Vagina (tissue), 2 donors: Measurements from ENCODE around the gene COL17A1. TPM values are rescaled to one million over a fixed set of nuclear protein-coding genes. Genes with fewer than 3 reads are reported as not detected.
A peak's percentile ranks its signal among the peaks of the same experiment; 100 is the strongest.

Experiments used
- DNase-seq, 2 donors: peaks; one replicate each; pipeline ENCODE4 v3.0.0-alpha.2; 2017; ENCODE audit errors: extremely low spot score in 2 of 2
- H3K27ac ChIP-seq: fragments of 200-600 bp; sonication (generic); one replicate; pipeline ENCODE4 v1.5.1; 2019
- H3K27me3 ChIP-seq: fragments of 200-600 bp; sonication (generic); one replicate; pipeline ENCODE4 v1.5.1; 2019
- H3K36me3 ChIP-seq, 2 donors: fragments of 200-600 bp; sonication (generic); one replicate each; pipeline ENCODE4 v1.5.1; 2017 to 2019
- H3K4me1 ChIP-seq: fragments of 200-600 bp; sonication (generic); one replicate; pipeline ENCODE4 v1.5.1; 2019
- H3K4me3 ChIP-seq, 2 donors: fragments of 200-600 bp; sonication (generic); 1 replicate in 1 of 2; 2 replicates in 1 of 2; pipeline ENCODE4 v1.5.1; 2016 to 2019
- H3K9me3 ChIP-seq: fragments of 200-600 bp; sonication (generic); one replicate; pipeline ENCODE4 v1.5.1; 2019
- CTCF ChIP-seq, 3 experiments: fragments of 450-650 bp in 2 of 3; fragments of 200-600 bp in 1 of 3; sonication (generic) in 1 of 3; IDR thresholded peaks; one replicate each; pipeline ENCODE4 v1.5.1; 2017 to 2019; ENCODE audit warnings: antibody characterized with exemption in 3 of 3, mild to moderate bottlenecking in 2 of 3, moderate library complexity in 2 of 3
- POLR2A ChIP-seq, 2 donors: fragments of 450-650 bp; IDR thresholded peaks; one replicate each; pipeline ENCODE4 v1.6.1; 2017; ENCODE audit warnings: antibody characterized with exemption in 2 of 2, mild to moderate bottlenecking in 2 of 2, moderate library complexity in 2 of 2
- POLR2AphosphoS5 ChIP-seq, 2 donors: sonication (generic); formaldehyde crosslinking; IDR thresholded peaks; one replicate each; pipeline ENCODE4 v1.9.0; 2017; ENCODE audit warnings: antibody characterized with exemption in 2 of 2, mild to moderate bottlenecking in 2 of 2, low read depth in 1 of 2; ENCODE audit not compliant: insufficient read depth in 1 of 2
- intact Hi-C: fragments of 100-400 bp; cut with DNase I; formaldehyde crosslinking; loops from one replicate; pipeline ENCODE4 v1.15.1; 2023
- total RNA-seq: library from RNA; depleted of rRNA; stranded (reverse); fragments of >200 nt; gene quantifications from one replicate; pipeline ENCODE4 v1.2.3, GENCODE V29; 2016

The COL17A1 gene
- total RNA-seq, 1 donor from 2014 or later: 149 TPM

- Histone ChIP-seq H3K36me3 (no peaks in the 10 kb centered on the region), H3K4me3 (no peak overlapping the region), H3K27me3 (no peaks in the 10 kb centered on the region), H3K4me1 (no peaks in the 10 kb centered on the region), H3K9me3 (no peaks in the 10 kb centered on the region), H3K27ac (no peak overlapping the region)
- intact Hi-C loops: no loop called here
- TF ChIP-seq POLR2AphosphoS5 (IDR thresholded peaks at IDR 0.05; ENCODE audit: insufficient read depth in 1 of 2, low read depth in 1 of 2) (no peak), CTCF (IDR thresholded peaks at IDR 0.05) (no peak), POLR2A (IDR thresholded peaks at IDR 0.05) (no peak)
- no peak for DNase-seq
Measured at GRCh38 chr10:104049504-104050250, 36.0 kb downstream of the COL17A1 start.

GRCh38 chr10:104046651-104047050, 39.0 kb downstream of the COL17A1 start:
- Histone ChIP-seq H3K9me3 (no peaks in the 10 kb centered on the region), H3K4me1 (no peaks in the 10 kb centered on the region), H3K27ac (no peak overlapping the region), H3K4me3 (no peak overlapping the region), H3K36me3 (no peaks in the 10 kb centered on the region), H3K27me3 (no peaks in the 10 kb centered on the region)
- TF ChIP-seq POLR2A (IDR thresholded peaks at IDR 0.05) (no peak), CTCF (IDR thresholded peaks at IDR 0.05) (no peak), POLR2AphosphoS5 (IDR thresholded peaks at IDR 0.05; ENCODE audit: insufficient read depth in 1 of 2, low read depth in 1 of 2) (no peak)
- DNase-seq: no peak
- intact Hi-C loops: no loop called here

- Histone ChIP-seq H3K27me3 (no peaks in the 10 kb centered on the region), H3K9me3 (no peaks in the 10 kb centered on the region), H3K36me3 (no peaks in the 10 kb centered on the region), H3K4me3 (no peak overlapping the region), H3K27ac (no peak overlapping the region), H3K4me1 (no peaks in the 10 kb centered on the region)
- peak; percentile 55 to 79 for DNase-seq
- no peak for TF ChIP-seq CTCF (IDR thresholded peaks at IDR 0.05)
- TF ChIP-seq POLR2AphosphoS5 (IDR thresholded peaks at IDR 0.05; ENCODE audit: insufficient read depth in 1 of 2, low read depth in 1 of 2): no peak
- no peak for TF ChIP-seq POLR2A (IDR thresholded peaks at IDR 0.05)
- intact Hi-C loops: no loop called here
Measured at GRCh38 chr10:104045151-104046089, 40.3 kb downstream of the COL17A1 start.

GRCh38 chr10:104043854-104044253, 41.8 kb downstream of the COL17A1 start:
- no peaks in the 10 kb centered on the region for H3K27me3 ChIP-seq
- H3K27ac ChIP-seq: no peak overlapping the region
- no peaks in the 10 kb centered on the region for H3K4me1 ChIP-seq
- H3K36me3 ChIP-seq: no peaks in the 10 kb centered on the region
- TF ChIP-seq CTCF (IDR thresholded peaks at IDR 0.05) (no peak), POLR2AphosphoS5 (IDR thresholded peaks at IDR 0.05; ENCODE audit: insufficient read depth in 1 of 2, low read depth in 1 of 2) (no peak), POLR2A (IDR thresholded peaks at IDR 0.05) (no peak)
- intact Hi-C loops: no loop called here
- H3K4me3 ChIP-seq: no peak overlapping the region
- H3K9me3 ChIP-seq: no peaks in the 10 kb centered on the region
- peak in 1 of 2 donors; percentile 56 for DNase-seq
